GM18502 (cell line): ENCODE results near the gene RAB11FIP4.

ENCODE experiments used
- ATAC-seq: cut with Tn5 transposase; IDR thresholded peaks from one replicate; pipeline ENCODE4 v1.9.1; 2021; ENCODE audit warnings: mild to moderate bottlenecking; ENCODE audit not compliant: unreplicated experiment, poor library complexity

The RAB11FIP4 gene

DNA sequence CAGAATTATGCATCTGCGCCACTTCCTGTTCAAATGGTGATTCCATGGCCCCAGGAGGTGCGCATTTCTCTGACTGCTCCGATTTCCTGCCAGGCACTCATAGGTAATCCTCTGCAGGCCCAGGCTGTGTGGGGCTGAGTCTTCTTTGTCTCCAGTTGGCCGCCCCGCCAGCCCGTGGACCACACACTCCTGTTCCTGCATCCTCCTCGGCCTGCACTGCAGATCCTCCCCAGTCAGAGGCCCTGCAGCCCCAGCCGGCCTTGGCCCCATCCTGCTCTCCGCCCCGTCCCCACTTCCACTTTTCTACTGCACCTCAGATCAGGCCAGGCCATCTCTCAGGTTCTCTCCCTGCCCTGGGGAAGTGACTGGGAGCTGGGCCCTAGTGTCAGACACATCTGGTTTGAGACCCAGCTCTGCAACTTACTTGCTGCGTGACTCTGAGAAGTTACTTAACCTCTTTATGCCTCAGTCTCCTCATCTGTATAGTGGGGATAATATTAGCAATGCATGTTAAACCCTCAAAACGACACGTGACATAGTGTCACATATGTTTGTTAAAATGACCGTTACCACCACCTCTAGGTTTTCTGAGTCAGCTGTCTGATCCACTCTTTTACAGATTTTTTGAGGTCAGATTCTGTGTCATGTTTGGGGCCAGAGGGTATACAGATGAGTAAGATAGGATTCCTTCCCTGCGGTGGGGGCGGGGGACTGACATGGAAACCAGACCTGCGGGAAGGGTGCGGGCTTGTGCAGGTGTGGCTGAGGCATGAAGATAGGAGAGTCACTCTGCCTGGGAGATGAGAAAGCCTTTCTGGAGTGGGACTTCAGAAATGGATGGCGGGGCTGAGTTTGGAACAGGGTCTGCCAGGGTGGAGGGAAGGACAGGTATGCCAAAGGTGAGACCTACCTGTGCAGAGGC lies 12.8 kb downstream of the RAB11FIP4 start:
- ATAC-seq: no peak

GRCh38 chr17:31405890-31406371 lies 14.5 kb downstream of the RAB11FIP4 start:
- ATAC-seq: no peak

GRCh38 chr17:31408586-31408985 lies 17.1 kb downstream of the RAB11FIP4 start:
- no peak for ATAC-seq

DNA sequence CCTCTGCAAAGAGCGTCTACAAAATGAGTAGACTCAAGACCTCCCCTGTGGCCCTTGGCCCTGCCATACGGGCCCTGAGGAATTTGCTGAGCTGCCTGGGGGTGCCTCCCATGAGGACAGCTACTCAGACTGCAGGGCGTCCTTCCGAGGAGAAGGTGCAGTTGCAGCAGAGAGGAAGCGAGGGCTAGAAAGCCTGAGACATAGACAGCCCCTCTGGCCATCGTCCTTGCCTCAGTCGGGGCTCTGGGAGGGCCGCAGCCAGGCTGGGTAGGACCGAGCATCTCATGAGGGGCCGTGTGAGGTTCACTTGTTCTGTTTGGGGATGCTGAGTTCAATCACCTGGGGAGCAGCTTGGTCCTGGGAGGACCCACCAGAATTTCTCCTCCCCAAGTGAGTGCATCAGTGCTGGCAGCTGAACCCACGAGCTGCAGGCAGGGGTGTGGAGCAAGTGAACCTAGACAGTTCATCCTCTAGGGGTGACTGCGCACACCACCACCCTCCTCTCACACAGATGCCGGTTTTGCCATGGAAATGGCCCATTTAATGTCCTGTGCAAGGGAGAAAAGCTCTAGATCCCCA lies 20.3 kb downstream of the RAB11FIP4 start:
- ATAC-seq: no peak

DNA sequence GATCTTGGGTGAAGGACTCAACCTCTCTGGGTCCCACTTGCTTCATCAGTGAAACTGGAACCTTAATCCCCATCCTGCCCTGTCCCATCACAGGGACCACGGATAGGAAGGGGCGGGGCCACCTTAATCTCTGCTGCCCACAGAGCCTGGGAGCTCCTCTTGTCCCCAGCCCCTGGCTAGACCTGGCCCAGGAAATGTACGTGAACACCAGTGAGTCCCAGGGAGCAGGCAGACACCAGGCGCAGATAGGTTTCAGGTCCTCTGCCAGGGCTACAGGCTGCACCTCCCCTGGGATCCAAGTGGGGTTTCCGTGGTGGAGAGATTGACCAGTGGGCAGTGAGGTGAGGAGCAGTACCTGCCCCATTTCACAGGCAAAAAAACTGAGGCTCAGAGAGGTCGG lies 21.0 kb downstream of the RAB11FIP4 start:
- ATAC-seq: no peak

GRCh38 chr17:31413081-31413799 lies 21.8 kb downstream of the RAB11FIP4 start:
- ATAC-seq: no peak

DNA sequence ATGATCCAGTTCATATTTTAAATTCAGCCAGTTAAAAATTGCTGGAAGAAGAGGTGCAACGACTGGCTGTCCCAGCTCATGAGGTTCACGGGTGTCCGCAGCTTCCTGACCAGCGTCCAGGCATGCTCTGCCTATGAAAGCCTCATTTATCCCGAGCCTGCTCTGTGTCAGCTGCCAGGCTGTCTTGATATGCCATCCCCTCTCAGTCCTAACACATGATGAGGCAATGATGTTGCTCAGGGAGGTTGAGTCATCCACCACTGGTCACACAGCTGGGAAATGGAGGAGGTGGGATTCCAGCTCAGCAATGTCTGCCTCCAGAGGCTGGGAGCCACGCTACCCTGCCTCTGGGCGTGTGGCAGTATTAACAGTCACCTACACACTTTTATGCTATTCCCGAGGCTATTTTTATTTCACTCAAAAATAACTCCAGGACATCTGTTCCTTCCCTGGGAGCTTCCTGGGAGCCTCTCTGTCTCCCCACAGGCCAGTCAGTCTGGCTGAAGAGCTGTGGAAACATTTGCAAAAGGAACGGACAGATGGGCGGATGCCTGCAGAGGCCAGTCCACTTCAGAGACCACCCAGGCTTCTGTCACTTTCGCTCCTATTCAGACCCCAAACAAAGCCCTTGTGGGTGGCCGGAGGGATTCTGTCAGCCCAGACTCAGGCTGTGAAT lies 22.5 kb downstream of the RAB11FIP4 start:
- no peak for ATAC-seq

DNA sequence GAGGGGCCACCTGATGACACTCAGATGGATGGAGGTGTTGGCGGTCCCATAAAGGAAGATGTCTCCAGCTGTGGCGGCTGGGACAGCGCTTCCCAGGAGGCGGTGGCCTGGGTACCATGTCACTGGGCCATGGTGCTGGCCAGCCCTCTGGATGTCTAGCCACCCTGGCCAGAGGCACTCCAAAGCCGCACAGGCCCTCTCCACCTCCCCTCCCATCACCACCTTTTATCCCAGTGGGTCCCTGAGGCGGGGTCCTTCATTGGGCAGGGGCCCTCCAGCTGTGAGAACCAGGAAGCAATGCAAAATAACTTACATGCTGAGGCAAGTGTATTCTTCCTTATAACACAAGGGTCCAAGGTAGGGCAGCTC lies 23.1 kb downstream of the RAB11FIP4 start:
- ATAC-seq: no peak

GRCh38 chr17:31415004-31415454 lies 23.6 kb downstream of the RAB11FIP4 start:
- ATAC-seq: no peak

GRCh38 chr17:31415640-31416502 lies 24.4 kb downstream of the RAB11FIP4 start:
- no peak for ATAC-seq

- no peak for ATAC-seq
These were observed 25.0 kb downstream of the RAB11FIP4 start for GRCh38 chr17:31416503-31416923.

- no peak for ATAC-seq
These were observed 25.7 kb downstream of the RAB11FIP4 start for GRCh38 chr17:31417051-31417792.

GRCh38 chr17:31418773-31419350 lies 27.4 kb downstream of the RAB11FIP4 start:
- ATAC-seq: no peak

GRCh38 chr17:31422443-31422842 lies 31.0 kb downstream of the RAB11FIP4 start:
- ATAC-seq: no peak

GRCh38 chr17:31424944-31425281 lies 33.4 kb downstream of the RAB11FIP4 start:
- no peak for ATAC-seq

GRCh38 chr17:31425282-31426040 lies 34.0 kb downstream of the RAB11FIP4 start:
- ATAC-seq: no peak

- ATAC-seq: no peak
These were observed 36.2 kb downstream of the RAB11FIP4 start for GRCh38 chr17:31427684-31428083.

- ATAC-seq: no peak
These were observed 36.6 kb downstream of the RAB11FIP4 start for GRCh38 chr17:31428111-31428510.
